Thymus (tissue), 11 donors: Measurements from ENCODE around the gene PWWP2B. TPM values are rescaled to one million over a fixed set of nuclear protein-coding genes. Genes with fewer than 3 reads are reported as not detected.

Experiments used
- DNase-seq, 9 donors: peaks; one replicate each; pipeline ENCODE4 v3.0.0-alpha.2; 2013; ENCODE audit warnings: low spot score in 9 of 9, low read depth in 6 of 9, missing footprints in 1 of 9
- H3K27ac ChIP-seq, 2 donors: one replicate each; pipeline ENCODE4 v1.5.1; 2013; ENCODE audit warnings: control low read depth in 1 of 2, low read depth in 1 of 2, low read length in 1 of 2, mild to moderate bottlenecking in 1 of 2, moderate library complexity in 1 of 2
- H3K27me3 ChIP-seq, 2 donors: one replicate each; pipeline ENCODE4 v1.5.1; 2013; ENCODE audit warnings: low read length in 1 of 2; ENCODE audit not compliant: control insufficient read depth in 2 of 2, insufficient read depth in 1 of 2
- H3K36me3 ChIP-seq, 2 donors: one replicate each; pipeline ENCODE4 v1.5.1; 2013; ENCODE audit warnings: low read length in 1 of 2, mild to moderate bottlenecking in 1 of 2, moderate library complexity in 1 of 2; ENCODE audit not compliant: control insufficient read depth in 2 of 2, insufficient read depth in 2 of 2
- H3K4me1 ChIP-seq, 2 donors: one replicate each; pipeline ENCODE4 v1.5.1; 2013; ENCODE audit warnings: low read length in 2 of 2; ENCODE audit not compliant: control insufficient read depth in 2 of 2, insufficient read depth in 2 of 2
- H3K4me3 ChIP-seq, 2 donors: one replicate each; pipeline ENCODE4 v1.5.1; 2013; ENCODE audit warnings: low read length in 2 of 2, control low read depth in 1 of 2, mild to moderate bottlenecking in 1 of 2
- H3K9me3 ChIP-seq, 2 donors: one replicate each; pipeline ENCODE4 v1.5.1; 2013; ENCODE audit warnings: low read length in 1 of 2, mild to moderate bottlenecking in 1 of 2; ENCODE audit not compliant: control insufficient read depth in 2 of 2, insufficient read depth in 1 of 2
- WGBS: extraction: QIAGEN DNeasy Blood & Tissue Kit; methylation state at CpG from one replicate; pipeline ENCODE4 v1.1.7; 2013; 5-methylcytosine and 5-hydroxymethylcytosine counted together
- polyA plus RNA-seq: library from polyadenylated mRNA; stranded (reverse); fragments of 200-250 nt; gene quantifications from one replicate; pipeline ENCODE4 v1.2.3, GENCODE V29; 2013
- total RNA-seq: library from RNA; stranded (reverse); fragments of 120-200 nt; gene quantifications from one replicate; pipeline ENCODE4 v1.2.4, GENCODE V29; 2013
- donor health status: healthy.

The PWWP2B gene
- total and polyA plus RNA-seq, 2 donors = 5.1 to 9.8 TPM

DNA sequence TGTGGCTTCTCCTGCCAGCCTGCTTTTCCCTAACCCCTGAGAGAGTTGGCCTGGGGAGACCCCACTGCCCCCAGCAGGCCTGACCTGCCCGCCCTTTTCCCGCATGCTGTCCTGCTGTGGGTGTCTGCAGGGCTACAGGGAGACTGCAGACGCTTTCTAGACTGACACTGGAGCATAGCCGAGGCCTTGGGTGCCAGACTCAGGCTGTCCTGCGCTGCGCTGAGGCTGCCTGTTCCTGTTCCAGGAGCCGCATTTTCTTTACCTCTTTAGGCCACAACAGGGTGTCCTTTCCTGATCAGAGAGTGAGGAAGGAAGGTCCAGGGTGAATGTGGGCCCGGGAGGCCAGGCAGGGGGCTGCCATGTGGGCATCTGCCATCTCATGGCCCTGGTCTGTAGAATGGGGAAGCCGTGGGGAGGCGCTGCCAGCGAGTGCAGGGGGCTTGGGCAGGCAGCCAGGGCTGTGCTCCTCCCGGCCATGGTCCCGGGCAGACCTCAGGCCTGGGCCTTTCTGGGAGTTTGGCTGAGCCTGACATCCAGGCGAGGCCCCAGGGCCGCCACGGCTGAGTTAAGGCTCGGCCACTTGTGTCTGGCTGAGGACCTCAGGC lies 3.6 kb downstream of the PWWP2B start:
- no peak for DNase-seq
- Histone ChIP-seq H3K4me1 (peaks cover 7 to 14% of the 10 kb centered on the region in 2 donors), H3K4me3 (no peak overlapping the region), H3K9me3 (no peaks in the 10 kb centered on the region), H3K27me3 (peaks cover 15 to 26% of the 10 kb centered on the region in 2 donors), H3K27ac (no peak overlapping the region), H3K36me3 (peaks cover 0 to 4% of the 10 kb centered on the region in 2 donors)
- WGBS = 74% methylated on average over 17 of the region's 17 CpGs

DNA sequence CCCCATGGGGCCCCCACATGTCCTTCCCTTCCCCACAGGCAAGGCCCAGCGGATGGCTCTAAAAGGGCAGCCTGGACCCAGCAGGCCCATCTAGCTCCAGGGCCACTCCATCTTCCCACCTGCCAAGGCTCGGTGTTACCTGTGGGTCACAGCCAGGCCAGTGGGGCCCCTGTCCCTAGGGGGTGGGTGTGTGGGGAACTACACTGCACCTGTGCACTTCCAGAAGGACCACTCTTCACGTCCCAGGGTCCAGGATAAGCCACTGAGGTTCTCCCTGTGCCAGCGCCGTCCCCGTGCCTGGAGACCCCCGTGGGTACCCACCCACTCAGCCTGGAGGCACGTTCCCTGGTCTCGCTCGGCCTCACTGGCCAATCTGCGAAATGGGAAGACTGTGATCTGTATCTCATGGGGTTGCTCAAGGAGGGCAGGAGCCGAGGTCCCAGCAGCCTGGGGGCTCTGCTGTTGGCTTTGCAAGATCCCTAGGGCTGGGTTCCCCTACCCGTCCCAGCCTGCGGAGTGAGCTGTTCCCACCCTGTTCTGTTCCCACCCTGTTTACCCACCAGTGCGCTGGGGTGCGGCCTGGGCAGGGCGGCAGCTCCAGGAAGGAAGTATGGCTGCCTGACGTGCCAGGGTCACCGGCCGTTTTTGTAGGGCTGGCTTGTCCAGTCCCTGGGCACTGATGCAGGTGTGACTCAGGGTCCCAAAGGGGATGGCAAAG lies 4.6 kb downstream of the PWWP2B start:
- H3K4me1 ChIP-seq = peaks cover 4 to 13% of the 10 kb centered on the region in 2 donors
- DNase-seq = no peak
- peaks cover 6 to 20% of the 10 kb centered on the region in 2 donors for H3K27me3 ChIP-seq
- 95% methylated on average over 20 of the region's 20 CpGs for WGBS
- H3K27ac ChIP-seq = peak overlapping the region in 1 of 2 donors; percentile 21
- no peaks in the 10 kb centered on the region for H3K9me3 ChIP-seq
- H3K36me3 ChIP-seq = peaks cover 0 to 5% of the 10 kb centered on the region in 2 donors
- H3K4me3 ChIP-seq = no peak overlapping the region

DNA sequence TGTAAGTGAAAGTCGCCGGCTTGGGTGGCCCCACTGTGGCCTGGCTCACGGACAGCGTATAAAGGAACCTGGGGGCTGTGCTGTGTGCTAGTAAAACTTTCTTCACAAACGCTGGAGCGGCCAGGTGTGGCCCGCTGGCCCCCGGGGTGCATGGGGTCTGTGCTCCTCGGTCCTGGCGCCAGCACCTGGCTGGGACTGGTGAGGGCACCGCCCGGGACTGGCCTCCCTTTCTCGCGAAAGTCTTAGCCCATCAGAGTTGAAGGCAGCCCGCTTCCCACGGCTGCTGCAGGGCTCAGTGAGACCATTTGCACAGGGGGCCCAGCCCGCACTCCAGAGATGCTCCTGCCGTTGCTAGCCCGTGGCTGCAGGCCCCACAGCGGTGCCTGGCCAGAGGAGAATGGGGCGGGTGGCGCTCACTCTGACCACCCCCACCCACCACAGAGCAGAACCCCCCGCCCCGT lies 5.8 kb downstream of the PWWP2B start:
- no peak for DNase-seq
- 97% methylated on average over 24 of the region's 24 CpGs for WGBS

DNA sequence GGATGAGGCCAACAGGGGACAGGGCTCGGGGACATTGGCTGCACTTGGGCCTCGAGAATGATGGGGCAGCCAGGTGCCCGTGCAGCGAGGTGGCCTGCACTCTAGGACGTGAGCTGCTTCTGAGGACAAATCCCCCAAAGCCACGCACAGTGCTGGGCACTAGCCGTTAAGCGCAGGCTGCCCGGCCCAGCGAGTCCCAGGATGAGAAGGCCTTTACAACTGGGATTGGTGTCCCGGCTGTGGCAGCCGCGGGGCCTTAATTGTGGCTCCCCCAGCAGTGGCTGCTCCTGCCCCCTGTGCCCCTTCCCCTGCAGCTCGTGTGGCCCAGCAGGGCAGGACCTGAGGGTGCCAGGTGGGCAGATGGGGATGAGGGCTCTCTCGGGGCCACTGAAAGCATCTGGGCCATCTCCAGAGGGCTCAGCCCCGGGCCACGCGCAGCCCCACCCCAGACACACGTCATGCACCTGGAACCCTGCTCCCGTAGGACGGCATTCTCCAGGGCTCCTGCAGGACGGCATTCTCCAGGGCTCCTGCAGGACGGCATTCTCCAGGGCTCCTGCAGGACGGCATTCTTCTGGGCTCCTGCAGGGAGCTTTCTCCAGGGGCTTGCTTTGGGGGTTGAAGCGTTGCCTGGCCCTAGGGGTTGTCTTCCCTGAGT lies 6.6 kb downstream of the PWWP2B start:
- Histone ChIP-seq H3K9me3 (no peaks in the 10 kb centered on the region), H3K27me3 (peaks cover 0 to 7% of the 10 kb centered on the region in 2 donors), H3K4me1 (peaks cover 0 to 14% of the 10 kb centered on the region in 2 donors), H3K4me3 (no peak overlapping the region), H3K27ac (no peak overlapping the region), H3K36me3 (peaks cover 0 to 5% of the 10 kb centered on the region in 2 donors)
- WGBS = 97% methylated on average over 25 of the region's 25 CpGs
- DNase-seq = no peak

More for the DNA sequence above, 5.8 kb downstream of the PWWP2B start:
- peaks cover 2 to 14% of the 10 kb centered on the region in 2 donors for H3K4me1 ChIP-seq
- H3K4me3 ChIP-seq = no peak overlapping the region
- peaks cover 0 to 5% of the 10 kb centered on the region in 2 donors for H3K36me3 ChIP-seq
- H3K9me3 ChIP-seq = no peaks in the 10 kb centered on the region
- H3K27me3 ChIP-seq = peaks cover 5 to 13% of the 10 kb centered on the region in 2 donors
- no peak overlapping the region for H3K27ac ChIP-seq

DNA sequence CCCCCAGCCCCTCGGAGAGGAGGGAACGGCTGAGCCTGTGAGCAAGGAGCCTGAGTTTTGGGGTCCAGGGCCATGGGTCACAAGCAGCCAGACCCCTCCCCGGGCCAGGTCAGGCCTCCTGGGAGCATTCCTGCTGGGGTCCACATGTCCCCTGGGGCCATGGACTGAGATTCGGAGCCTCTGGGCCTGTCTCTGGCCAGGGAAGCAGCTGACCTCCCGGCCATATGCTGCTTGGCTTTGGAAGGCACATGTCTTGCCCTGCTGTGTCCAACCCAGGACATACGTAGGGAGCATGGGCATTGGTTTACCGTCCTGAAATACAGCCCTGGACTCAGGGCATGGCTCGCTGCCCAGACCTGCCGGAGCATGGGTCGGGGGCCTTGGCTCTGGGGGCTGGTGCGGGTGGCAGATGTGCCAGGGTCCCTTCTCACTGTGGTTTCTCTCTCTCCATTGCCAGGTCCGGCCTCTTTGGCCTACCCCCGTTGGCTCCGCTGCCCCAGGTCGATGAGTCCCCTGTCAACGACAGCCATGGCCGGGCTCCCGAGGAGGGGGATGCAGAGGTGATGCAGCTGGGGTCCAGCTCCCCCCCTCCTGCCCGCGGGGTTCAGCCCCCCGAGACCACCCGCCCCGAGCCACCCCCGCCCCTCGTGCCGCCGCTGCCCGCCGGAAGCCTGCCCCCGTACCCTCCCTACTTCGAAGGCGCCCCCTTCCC lies 7.3 kb downstream of the PWWP2B start:
- Histone ChIP-seq H3K27ac (no peak overlapping the region), H3K27me3 (peaks cover 0 to 5% of the 10 kb centered on the region in 2 donors), H3K4me1 (peaks cover 0 to 19% of the 10 kb centered on the region in 2 donors), H3K4me3 (no peak overlapping the region), H3K36me3 (peaks cover 0 to 5% of the 10 kb centered on the region in 2 donors), H3K9me3 (no peaks in the 10 kb centered on the region)
- no peak for DNase-seq
- 95% methylated on average over 32 of the region's 32 CpGs for WGBS

DNA sequence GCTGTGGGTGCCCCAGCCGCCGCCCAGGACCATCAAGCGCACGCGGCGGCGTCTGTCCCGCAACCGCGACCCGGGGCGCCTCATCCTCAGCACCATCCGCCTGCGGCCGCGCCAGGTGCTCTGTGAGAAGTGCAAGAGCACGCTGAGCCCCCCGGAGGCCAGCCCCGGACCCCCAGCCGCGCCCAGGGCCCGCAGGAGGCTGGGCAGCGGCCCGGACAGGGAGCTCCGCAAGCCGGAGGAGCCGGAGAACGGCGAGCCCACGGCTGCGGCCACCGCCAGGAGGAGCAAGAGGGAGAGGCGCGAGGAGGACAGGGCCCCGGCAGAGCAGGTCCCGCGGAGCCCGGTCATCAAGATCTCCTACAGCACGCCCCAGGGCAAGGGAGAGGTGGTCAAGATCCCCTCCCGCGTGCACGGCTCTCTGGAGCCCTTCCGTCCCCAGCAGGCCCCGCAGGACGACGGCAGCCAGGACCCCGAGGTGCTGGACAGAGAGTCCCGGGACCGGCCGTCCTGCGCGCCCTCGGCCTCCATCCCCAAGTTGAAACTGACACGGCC lies 8.0 kb downstream of the PWWP2B start:
- no peak for DNase-seq
- Histone ChIP-seq H3K4me1 (peaks cover 0 to 19% of the 10 kb centered on the region in 2 donors), H3K4me3 (no peak overlapping the region), H3K27me3 (peaks cover 0 to 4% of the 10 kb centered on the region in 2 donors), H3K36me3 (peaks cover 0 to 5% of the 10 kb centered on the region in 2 donors), H3K9me3 (no peaks in the 10 kb centered on the region), H3K27ac (no peak overlapping the region)
- WGBS = 98% methylated on average over 54 of the region's 54 CpGs

DNA sequence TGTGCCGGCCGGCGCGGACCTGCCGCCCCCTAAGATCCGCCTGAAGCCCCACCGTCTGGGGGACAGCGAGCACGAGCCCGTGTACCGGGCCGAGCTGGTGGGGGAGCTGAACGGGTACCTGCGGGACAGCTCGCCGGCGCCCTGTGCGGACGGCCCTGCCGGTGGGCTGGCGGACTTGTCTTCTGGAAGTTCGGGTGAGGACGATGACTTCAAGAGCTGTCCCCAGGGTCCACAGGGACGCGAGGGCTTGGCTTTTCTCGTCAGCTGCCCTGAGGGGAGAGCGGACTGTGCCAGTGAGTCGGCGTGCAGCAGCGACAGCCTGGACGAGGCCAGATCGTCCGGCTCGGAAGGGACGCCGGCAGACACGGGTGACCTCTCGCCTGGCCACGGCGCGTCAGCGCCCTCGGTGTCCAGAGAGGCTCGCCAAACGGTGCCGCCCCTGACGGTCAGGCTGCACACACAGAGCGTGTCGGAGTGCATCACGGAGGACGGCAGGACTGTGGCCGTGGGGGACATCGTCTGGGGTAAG lies 8.5 kb downstream of the PWWP2B start:
- DNase-seq = no peak
- Histone ChIP-seq H3K9me3 (no peaks in the 10 kb centered on the region), H3K4me3 (no peak overlapping the region), H3K27ac (no peak overlapping the region), H3K36me3 (peaks cover 0 to 5% of the 10 kb centered on the region in 2 donors), H3K4me1 (peaks cover 0 to 21% of the 10 kb centered on the region in 2 donors), H3K27me3 (peaks cover 0 to 4% of the 10 kb centered on the region in 2 donors)
- 99% methylated on average over 53 of the region's 53 CpGs for WGBS

DNA sequence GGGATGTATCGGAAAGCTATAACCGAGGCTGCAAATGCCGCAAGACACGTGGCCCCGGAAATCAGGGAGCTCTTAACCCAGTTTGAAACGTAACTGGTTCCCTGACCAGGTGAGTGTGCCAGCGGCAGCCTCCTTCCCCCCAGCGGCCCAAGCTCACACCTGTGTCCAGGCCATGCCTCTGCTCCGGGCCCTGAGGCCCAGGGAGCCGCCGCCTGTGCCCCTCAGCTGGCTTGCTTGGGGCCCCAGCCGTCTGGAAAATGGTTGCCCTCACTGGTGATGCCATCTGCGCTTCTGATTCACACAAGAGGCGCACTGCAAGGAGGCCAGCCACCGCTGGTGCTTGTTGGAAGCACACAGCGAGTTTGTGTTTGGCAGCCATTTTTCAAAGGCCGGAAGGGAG lies 9.2 kb downstream of the PWWP2B start:
- H3K27me3 ChIP-seq = peaks cover 0 to 4% of the 10 kb centered on the region in 2 donors
- H3K4me3 ChIP-seq = no peak overlapping the region
- peaks cover 0 to 25% of the 10 kb centered on the region in 2 donors for H3K4me1 ChIP-seq
- WGBS = 98% methylated on average over 17 of the region's 17 CpGs
- no peaks in the 10 kb centered on the region for H3K9me3 ChIP-seq
- no peak for DNase-seq
- peaks cover 0 to 5% of the 10 kb centered on the region in 2 donors for H3K36me3 ChIP-seq
- peak overlapping the region in 1 of 2 donors; percentile 18 for H3K27ac ChIP-seq
